ENCODE measurements around the gene PRPF19. TPM values are rescaled to one million over a fixed set of nuclear protein-coding genes. Genes with fewer than 3 reads are reported as not detected.

The PRPF19 gene
- total RNA-seq, 1 donor from 2014 or later = 111 TPM

DNA sequence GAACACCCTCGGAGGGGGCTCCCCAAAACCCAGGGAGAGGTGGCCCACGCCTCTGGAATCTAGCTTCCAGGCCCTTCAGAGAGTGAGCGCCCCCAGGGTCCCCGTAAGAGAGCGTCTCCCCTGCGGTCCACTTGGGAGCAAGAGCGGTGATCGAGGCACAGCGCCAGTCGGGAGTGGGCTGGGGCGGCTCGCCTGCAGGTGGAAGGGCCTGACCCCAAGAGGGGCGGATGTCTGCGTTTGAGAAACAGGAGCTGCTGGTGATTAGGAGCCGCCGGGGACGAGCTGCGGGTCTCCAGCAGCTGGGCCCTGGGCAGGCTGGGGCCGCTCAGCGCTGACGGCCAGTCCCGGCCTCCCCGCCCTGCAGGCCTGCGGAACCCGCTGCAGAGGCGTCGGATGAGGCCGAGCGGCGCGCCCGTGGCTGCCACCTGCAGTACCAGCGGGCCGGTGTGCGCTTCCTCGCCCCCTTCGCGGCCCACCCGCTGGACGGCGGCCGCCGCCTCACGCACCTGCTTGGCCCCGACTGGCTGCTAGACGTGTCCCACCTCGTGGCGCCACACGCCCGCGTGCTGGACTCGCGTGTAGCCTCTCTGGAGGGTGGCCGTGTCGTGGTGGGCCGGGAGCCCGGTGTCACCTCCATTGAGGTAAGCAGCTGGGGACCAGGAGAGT is 27.9 kb upstream of the PRPF19 start:
- no peaks in the 10 kb centered on the region for H3K27me3 Mint-ChIP-seq
- no peak overlapping the region for H3K27ac Mint-ChIP-seq
- TF ChIP-seq, protein P1, sequence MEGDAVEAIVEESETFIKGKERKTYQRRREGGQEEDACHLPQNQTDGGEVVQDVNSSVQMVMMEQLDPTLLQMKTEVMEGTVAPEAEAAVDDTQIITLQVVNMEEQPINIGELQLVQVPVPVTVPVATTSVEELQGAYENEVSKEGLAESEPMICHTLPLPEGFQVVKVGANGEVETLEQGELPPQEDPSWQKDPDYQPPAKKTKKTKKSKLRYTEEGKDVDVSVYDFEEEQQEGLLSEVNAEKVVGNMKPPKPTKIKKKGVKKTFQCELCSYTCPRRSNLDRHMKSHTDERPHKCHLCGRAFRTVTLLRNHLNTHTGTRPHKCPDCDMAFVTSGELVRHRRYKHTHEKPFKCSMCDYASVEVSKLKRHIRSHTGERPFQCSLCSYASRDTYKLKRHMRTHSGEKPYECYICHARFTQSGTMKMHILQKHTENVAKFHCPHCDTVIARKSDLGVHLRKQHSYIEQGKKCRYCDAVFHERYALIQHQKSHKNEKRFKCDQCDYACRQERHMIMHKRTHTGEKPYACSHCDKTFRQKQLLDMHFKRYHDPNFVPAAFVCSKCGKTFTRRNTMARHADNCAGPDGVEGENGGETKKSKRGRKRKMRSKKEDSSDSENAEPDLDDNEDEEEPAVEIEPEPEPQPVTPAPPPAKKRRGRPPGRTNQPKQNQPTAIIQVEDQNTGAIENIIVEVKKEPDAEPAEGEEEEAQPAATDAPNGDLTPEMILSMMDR (IDR thresholded peaks at IDR 0.05; ENCODE audit: unreplicated experiment) = no peak
- DNase-seq (ENCODE audit: low spot score, unreplicated experiment) = no peak
- peaks cover 15% of the 10 kb centered on the region for H3K36me3 Mint-ChIP-seq (ENCODE audit: insufficient read depth)
- no peak overlapping the region for H3K4me3 Mint-ChIP-seq (ENCODE audit: low read depth)
- H3K9me3 Mint-ChIP-seq (ENCODE audit: low read depth) = no peaks in the 10 kb centered on the region
- H3K4me1 Mint-ChIP-seq (ENCODE audit: low read depth) = peaks cover 1% of the 10 kb centered on the region

DNA sequence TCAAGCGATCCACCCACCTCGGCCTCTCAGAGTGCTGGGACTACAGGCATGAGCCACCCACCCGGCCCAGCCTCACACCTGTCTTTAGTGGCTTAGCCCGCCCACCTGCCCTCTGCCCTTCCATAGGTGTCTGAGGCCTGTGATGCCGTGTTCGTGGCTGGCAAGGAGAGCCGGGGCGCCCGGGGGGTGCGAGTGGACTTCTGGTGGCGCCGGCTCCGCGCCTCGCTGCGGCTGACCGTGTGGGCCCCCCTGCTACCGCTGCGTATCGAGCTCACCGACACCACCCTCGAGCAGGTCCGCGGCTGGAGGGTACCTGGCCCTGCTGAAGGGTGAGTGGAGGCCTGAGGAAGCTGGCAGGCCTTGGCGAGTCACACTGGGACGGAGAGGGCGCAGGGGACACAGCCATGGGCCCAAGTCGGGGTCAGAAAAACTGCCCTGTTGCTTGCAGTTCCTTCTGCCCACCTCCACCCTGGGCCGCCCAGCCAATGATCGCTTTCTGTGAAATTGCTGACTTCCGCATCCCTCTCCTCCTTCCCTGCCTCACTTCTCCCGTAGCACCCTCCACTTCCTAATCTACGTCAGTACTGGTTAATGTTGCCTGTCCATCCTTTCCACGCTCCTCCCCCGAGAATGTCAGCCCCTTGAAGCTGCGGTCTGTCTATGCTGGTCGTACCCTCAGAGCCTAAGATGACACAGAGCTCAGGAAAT is 27.2 kb upstream of the PRPF19 start:
- H3K4me3 Mint-ChIP-seq (ENCODE audit: low read depth) = no peak overlapping the region
- H3K27ac Mint-ChIP-seq = no peak overlapping the region
- no peaks in the 10 kb centered on the region for H3K27me3 Mint-ChIP-seq
- peaks cover 16% of the 10 kb centered on the region for H3K36me3 Mint-ChIP-seq (ENCODE audit: insufficient read depth)
- no peaks in the 10 kb centered on the region for H3K9me3 Mint-ChIP-seq (ENCODE audit: low read depth)
- DNase-seq (ENCODE audit: low spot score, unreplicated experiment) = no peak
- TF ChIP-seq, protein P1 (IDR thresholded peaks at IDR 0.05; ENCODE audit: unreplicated experiment) = no peak
- no peaks in the 10 kb centered on the region for H3K4me1 Mint-ChIP-seq (ENCODE audit: low read depth)

DNA sequence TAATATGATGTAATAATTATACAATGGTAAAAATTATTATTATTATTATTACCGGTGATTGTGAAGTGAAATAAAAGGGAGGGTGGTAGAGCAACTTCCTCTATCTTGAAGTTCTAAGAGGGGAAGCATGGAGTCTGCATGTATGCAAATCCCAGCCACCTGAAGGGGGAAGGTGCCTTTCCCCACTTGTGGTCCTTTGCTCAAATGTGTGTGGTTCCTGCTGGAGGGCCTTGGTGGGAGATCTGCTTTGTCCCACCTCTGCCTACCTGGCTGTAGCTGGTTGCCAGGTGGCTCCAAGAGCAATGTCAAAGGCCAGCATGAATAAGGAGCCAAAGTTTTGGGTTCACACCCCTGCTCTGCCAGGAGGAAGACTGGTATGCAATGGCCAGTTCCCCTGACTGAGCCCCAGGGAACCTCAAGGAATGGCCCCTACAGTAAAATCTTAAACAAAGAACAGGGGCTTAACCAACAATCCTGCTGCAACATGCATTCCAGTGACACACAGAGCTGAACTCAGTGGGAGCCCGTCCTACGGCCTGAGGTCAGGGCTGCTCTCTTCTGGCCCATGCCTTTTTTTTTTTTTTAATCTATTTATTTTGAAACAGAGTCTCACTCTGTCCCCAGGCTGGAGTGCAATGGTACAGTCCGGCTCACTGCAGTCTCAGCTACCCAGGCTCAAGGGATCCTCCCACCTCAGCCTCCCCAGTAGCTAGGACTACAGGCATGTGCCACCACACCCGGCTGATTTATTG is 26.4 kb upstream of the PRPF19 start:
- TF ChIP-seq, protein P1 (IDR thresholded peaks at IDR 0.05; ENCODE audit: unreplicated experiment) = no peak
- H3K36me3 Mint-ChIP-seq (ENCODE audit: insufficient read depth) = peaks cover 16% of the 10 kb centered on the region
- no peaks in the 10 kb centered on the region for H3K9me3 Mint-ChIP-seq (ENCODE audit: low read depth)
- no peaks in the 10 kb centered on the region for H3K4me1 Mint-ChIP-seq (ENCODE audit: low read depth)
- no peak overlapping the region for H3K27ac Mint-ChIP-seq
- no peaks in the 10 kb centered on the region for H3K27me3 Mint-ChIP-seq
- H3K4me3 Mint-ChIP-seq (ENCODE audit: low read depth) = no peak overlapping the region
- no peak for DNase-seq (ENCODE audit: low spot score, unreplicated experiment)

DNA sequence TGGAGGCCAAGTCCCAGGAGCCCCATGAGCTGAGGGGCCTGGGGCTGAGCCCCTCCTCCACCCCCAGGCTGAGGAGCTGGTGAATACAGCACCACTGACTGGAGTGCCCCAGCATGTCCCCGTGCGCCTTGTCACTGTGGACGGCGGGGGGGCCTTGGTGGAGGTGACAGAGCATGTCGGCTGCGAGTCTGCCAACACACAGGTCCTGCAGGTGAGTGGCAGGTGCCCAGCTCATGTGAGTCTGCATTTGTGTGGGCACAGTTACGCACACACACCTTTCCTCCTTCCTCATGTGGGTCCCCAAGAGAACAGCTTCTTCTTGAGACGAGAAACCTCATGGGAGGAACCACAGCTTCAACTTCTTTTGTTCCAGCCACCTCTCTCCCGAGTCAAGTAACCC is 25.5 kb upstream of the PRPF19 start:
- TF ChIP-seq, protein P1 (IDR thresholded peaks at IDR 0.05; ENCODE audit: unreplicated experiment) = no peak
- no peaks in the 10 kb centered on the region for H3K27me3 Mint-ChIP-seq
- peaks cover 14% of the 10 kb centered on the region for H3K36me3 Mint-ChIP-seq (ENCODE audit: insufficient read depth)
- no peak for DNase-seq (ENCODE audit: low spot score, unreplicated experiment)
- no peak overlapping the region for H3K27ac Mint-ChIP-seq
- H3K9me3 Mint-ChIP-seq (ENCODE audit: low read depth) = no peaks in the 10 kb centered on the region
- H3K4me1 Mint-ChIP-seq (ENCODE audit: low read depth) = no peaks in the 10 kb centered on the region
- no peak overlapping the region for H3K4me3 Mint-ChIP-seq (ENCODE audit: low read depth)

DNA sequence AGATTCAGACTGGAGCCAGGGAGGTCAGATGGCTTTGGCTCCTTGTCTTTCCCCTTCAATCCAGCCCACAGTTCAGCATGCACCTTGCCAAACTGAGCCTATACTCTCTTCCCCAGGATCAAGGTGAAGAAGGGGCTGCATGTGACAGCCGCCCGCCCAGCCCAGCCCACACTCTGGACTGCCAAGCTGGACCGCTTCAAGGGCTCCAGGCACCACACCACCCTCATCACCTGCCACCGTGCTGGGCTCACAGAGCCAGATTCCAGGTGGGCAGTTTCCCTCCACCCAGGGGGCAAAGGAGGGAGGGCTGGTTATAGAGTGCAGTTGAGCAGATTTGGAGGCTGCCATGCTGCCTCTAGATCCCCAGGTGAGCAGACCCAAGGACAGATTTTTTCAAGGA is 24.0 kb upstream of the PRPF19 start:
- TF ChIP-seq, protein P1 (IDR thresholded peaks at IDR 0.05; ENCODE audit: unreplicated experiment) = no peak
- H3K4me1 Mint-ChIP-seq (ENCODE audit: low read depth) = peaks cover 6% of the 10 kb centered on the region
- no peak overlapping the region for H3K4me3 Mint-ChIP-seq (ENCODE audit: low read depth)
- no peaks in the 10 kb centered on the region for H3K9me3 Mint-ChIP-seq (ENCODE audit: low read depth)
- peaks cover 14% of the 10 kb centered on the region for H3K36me3 Mint-ChIP-seq (ENCODE audit: insufficient read depth)
- H3K27me3 Mint-ChIP-seq = no peaks in the 10 kb centered on the region
- no peak for DNase-seq (ENCODE audit: low spot score, unreplicated experiment)
- no peak overlapping the region for H3K27ac Mint-ChIP-seq

All from progenitor cell of endocrine pancreas (in vitro differentiated cells).